ENCODE measurements around the gene MX2. TPM values are rescaled to one million over a fixed set of nuclear protein-coding genes. Genes with fewer than 3 reads are reported as not detected.

MX2 gene
- total and polyA plus RNA-seq, 2 donors (not counting 3 experiments of a cell fraction or from before 2014, with no cell fraction given) = 0.01 TPM; not detected in 1

DNA sequence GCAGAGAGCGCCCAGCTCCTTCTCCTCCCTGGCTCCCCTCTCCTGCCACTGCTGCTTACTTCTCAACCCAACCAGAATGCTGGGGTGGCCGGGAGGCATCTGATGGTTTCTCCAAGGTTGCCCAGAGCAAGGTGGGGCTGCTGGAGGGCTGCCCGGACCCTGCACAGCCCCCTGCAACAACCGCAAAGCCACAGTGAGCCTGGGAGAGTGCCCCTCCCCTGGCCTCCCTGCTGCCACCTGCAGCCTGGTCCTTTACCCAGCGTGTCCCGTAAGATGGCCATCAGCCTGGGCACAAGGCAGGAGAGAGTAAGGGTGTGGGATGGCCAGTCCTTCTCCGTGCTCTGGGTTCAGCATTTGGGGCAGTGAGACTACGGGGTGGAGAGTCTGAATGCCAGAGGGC, 17.0 kb downstream of the MX2 start:
- H3K36me3 ChIP-seq (ENCODE audit: control insufficient read depth in 2 of 2, extremely low read depth in 1 of 2, insufficient read depth in 2 of 2, low read length in 2 of 2) = no peaks in the 10 kb centered on the region
- ChIA-PET POLR2A (no interaction called here), CTCF (no interaction called here)
- TF ChIP-seq EZH2 (IDR thresholded peaks at IDR 0.05; ENCODE audit: borderline replicate concordance, low read depth, low read length, severe bottlenecking) (no peak), POLR2AphosphoS5 (IDR thresholded peaks at IDR 0.05; ENCODE audit: insufficient read depth, low read depth, low read length) (no peak), JUN (IDR thresholded peaks at IDR 0.05; ENCODE audit: borderline replicate concordance, insufficient read depth, insufficient read length, low read depth) (no peak), POLR2A (IDR thresholded peaks at IDR 0.05; ENCODE audit: low read depth, low read length) (no peak), GATA2 (IDR thresholded peaks at IDR 0.05; ENCODE audit: insufficient read depth, insufficient read length, low read depth, low read length) (no peak), MYC (IDR thresholded peaks at IDR 0.05; ENCODE audit: low read depth, low read length) (no peak), FOS (IDR thresholded peaks at IDR 0.05; ENCODE audit: borderline replicate concordance, insufficient read depth, low read length) (no peak)
- TF ChIP-seq, protein P1, sequence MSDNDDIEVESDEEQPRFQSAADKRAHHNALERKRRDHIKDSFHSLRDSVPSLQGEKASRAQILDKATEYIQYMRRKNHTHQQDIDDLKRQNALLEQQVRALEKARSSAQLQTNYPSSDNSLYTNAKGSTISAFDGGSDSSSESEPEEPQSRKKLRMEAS (IDR thresholded peaks at IDR 0.05; ENCODE audit: insufficient read depth, insufficient read length) = no peak
- TF ChIP-seq, protein P2, sequence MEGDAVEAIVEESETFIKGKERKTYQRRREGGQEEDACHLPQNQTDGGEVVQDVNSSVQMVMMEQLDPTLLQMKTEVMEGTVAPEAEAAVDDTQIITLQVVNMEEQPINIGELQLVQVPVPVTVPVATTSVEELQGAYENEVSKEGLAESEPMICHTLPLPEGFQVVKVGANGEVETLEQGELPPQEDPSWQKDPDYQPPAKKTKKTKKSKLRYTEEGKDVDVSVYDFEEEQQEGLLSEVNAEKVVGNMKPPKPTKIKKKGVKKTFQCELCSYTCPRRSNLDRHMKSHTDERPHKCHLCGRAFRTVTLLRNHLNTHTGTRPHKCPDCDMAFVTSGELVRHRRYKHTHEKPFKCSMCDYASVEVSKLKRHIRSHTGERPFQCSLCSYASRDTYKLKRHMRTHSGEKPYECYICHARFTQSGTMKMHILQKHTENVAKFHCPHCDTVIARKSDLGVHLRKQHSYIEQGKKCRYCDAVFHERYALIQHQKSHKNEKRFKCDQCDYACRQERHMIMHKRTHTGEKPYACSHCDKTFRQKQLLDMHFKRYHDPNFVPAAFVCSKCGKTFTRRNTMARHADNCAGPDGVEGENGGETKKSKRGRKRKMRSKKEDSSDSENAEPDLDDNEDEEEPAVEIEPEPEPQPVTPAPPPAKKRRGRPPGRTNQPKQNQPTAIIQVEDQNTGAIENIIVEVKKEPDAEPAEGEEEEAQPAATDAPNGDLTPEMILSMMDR (IDR thresholded peaks at IDR 0.05; ENCODE audit: extremely low read depth in 1 of 2, insufficient read depth in 1 of 2, low read depth in 1 of 2, low read length in 2 of 2) = no peak
- no peaks in the 10 kb centered on the region for H3K4me1 ChIP-seq (ENCODE audit: control insufficient read depth, extremely low read depth, insufficient read depth, low read length)
- H2AFZ ChIP-seq (ENCODE audit: low read depth, low read length) = no peak overlapping the region
- no peaks in the 10 kb centered on the region for H3K27me3 ChIP-seq (ENCODE audit: control insufficient read depth in 2 of 2, insufficient read depth in 2 of 2, low read length in 2 of 2)
- FAIRE-seq = no peak
- H3K9me3 ChIP-seq (replicated peaks; ENCODE audit: control insufficient read depth, insufficient read depth, low read length) = no peaks in the 10 kb centered on the region
- no peak overlapping the region for H3K27ac ChIP-seq (ENCODE audit: insufficient read depth, low read depth, low read length)
- H3K4me3 ChIP-seq (replicated peaks in 1 of 3; ENCODE audit: insufficient read depth in 1 of 3, low read depth in 1 of 3, low read length in 3 of 3) = no peak overlapping the region
- no peaks in the 10 kb centered on the region for H3K79me2 ChIP-seq (ENCODE audit: control insufficient read depth, insufficient read depth, low read length)
- H4K20me1 ChIP-seq (replicated peaks; ENCODE audit: control insufficient read depth, extremely low read depth, insufficient read depth, low read length) = no peaks in the 10 kb centered on the region
- no peak overlapping the region for H3K4me2 ChIP-seq (ENCODE audit: insufficient read depth, low read length)
- no TSS peak for BruUV-seq (replicated peaks)
- intact Hi-C loops (cut with micrococcal nuclease) = no loop called here
- dilution Hi-C loops (cut with MboI; ENCODE audit: extremely low pct_ligation_motif_present, low sequenced_read_pairs) = no loop called here
- no peaks in the 10 kb centered on the region for H3K9me1 ChIP-seq (replicated peaks; ENCODE audit: control insufficient read depth, extremely low read depth, insufficient read depth, low read length)
- no peak overlapping the region for H3K9ac ChIP-seq (replicated peaks; ENCODE audit: extremely low read depth, insufficient read depth, low read length)
- DNase-seq (ENCODE audit: low read depth, low spot score) = no peak

Data from endothelial cell of umbilical vein (primary cell).